Measurements from ENCODE around the gene LMO3.

- no peak for TF ChIP-seq POLR2A (IDR thresholded peaks at IDR 0.05)
- TF ChIP-seq CTCF (IDR thresholded peaks at IDR 0.05) = no peak
- no peak for TF ChIP-seq POLR2AphosphoS5 (IDR thresholded peaks at IDR 0.05)
Observed at GRCh38 chr12:16605642-16606116, 283 bp downstream of the LMO3 start.
